BJ (cell line): ENCODE data around the gene PROSER2. TPM values are rescaled to one million over a fixed set of nuclear protein-coding genes. Genes with fewer than 3 reads are reported as not detected.

Source experiments
- CTCF ChIA-PET: fragments of 350-600 bp; formaldehyde crosslinking; extraction: SDS; loops from one replicate; lab custom pipeline; 2021; ENCODE audit warnings: antibody characterized with exemption, inconsistent platforms; lab: Yijun Ruan, JAX
- POLR2A ChIA-PET: fragments of 300-600 bp; sonication (Branson Sonifier 250); formaldehyde crosslinking; extraction: SDS; loops from one replicate; lab custom pipeline; 2021; ENCODE audit warnings: antibody characterized with exemption; lab: Charles Lee
- DNase-seq: peaks from one replicate; pipeline ENCODE4 v3.0.0-alpha.2; 2011; ENCODE audit warnings: low read depth
- H3K27me3 ChIP-seq: 2 replicates; pipeline ENCODE4 v1.6.0; 2011; ENCODE audit warnings: low read length; ENCODE audit not compliant: control insufficient read depth, insufficient read depth
- H3K36me3 ChIP-seq: 2 replicates; pipeline ENCODE4 v1.5.1; 2011; ENCODE audit warnings: low read length; ENCODE audit not compliant: control insufficient read depth, insufficient read depth
- H3K4me3 ChIP-seq: 2 replicates; pipeline ENCODE4 v1.5.1; 2011; ENCODE audit warnings: low read depth, mild to moderate bottlenecking, control low read depth, low read length
- CTCF ChIP-seq: IDR thresholded peaks from 2 replicates; pipeline ENCODE4 v1.5.1; 2011; ENCODE audit warnings: low read depth, mild to moderate bottlenecking, control low read depth, inconsistent platforms, low read length, moderate library complexity; ENCODE audit not compliant: insufficient read depth
- polyA minus RNA-seq: library from RNA; depleted of rRNA, polyadenylated mRNA; stranded (reverse); fragments of >200 nt; gene quantifications from 2 replicates; pipeline ENCODE4 v1.2.3, GENCODE V29; 2011; rRNA and poly(A)+ RNA removed
- polyA plus RNA-seq: library from polyadenylated mRNA; depleted of rRNA; stranded (reverse); fragments of >200 nt; gene quantifications from 2 replicates; pipeline ENCODE4 v1.2.3, GENCODE V29; 2011; rRNA removed

PROSER2 gene
- polyA plus RNA-seq (1.2 TPM in 2 replicates), polyA minus RNA-seq (0.62 TPM in 2 replicates)

GRCh38 chr10:11823122-11823988 is at the start of gene PROSER2:
PROSER2 (plus strand) TSS chr10:11823356; CDS start chr10:11852078, 28,722 bp downstream.
- Histone ChIP-seq H3K36me3 (no peaks in the 10 kb centered on the region), H3K4me3 (peak within 1 kb of the TSS; percentile 76), H3K27me3 (no peaks in the 10 kb centered on the region; the same call in 1 of the 2 replicates)
- TF ChIP-seq CTCF, result no peak
- no peak for DNase-seq
- ChIA-PET CTCF (no interaction called here), POLR2A (no interaction called here)

GRCh38 chr10:11773761-11774441 is 49.3 kb upstream of the PROSER2 start:
- Histone ChIP-seq H3K4me3 (no peak overlapping the region), H3K36me3 (no peaks in the 10 kb centered on the region), H3K27me3 (peaks cover 18% of the 10 kb centered on the region)
- ChIA-PET CTCF (interaction anchor here (0.6 to 5.9 kb wide), 6 partner anchors 9 to 538 kb away, joined by 3 to 33 read pairs (median 3); no protein-coding TSS in a partner anchor), POLR2A (no interaction called here)
- DNase-seq, result no peak
- no peak for TF ChIP-seq CTCF

GRCh38 chr10:11775412-11775811 is 47.7 kb upstream of the PROSER2 start:
- no peak for DNase-seq
- ChIA-PET POLR2A (no interaction called here), CTCF (interaction anchor here (0.7 to 5.9 kb wide), 2 partner anchors 16 to 211 kb away, joined by 3 to 33 read pairs; no protein-coding TSS in a partner anchor)
- no peaks in the 10 kb centered on the region for H3K36me3 ChIP-seq
- H3K4me3 ChIP-seq, result no peak overlapping the region
- no peak for TF ChIP-seq CTCF
- H3K27me3 ChIP-seq, result peaks cover 18% of the 10 kb centered on the region

- Histone ChIP-seq H3K4me3 (no peak overlapping the region), H3K36me3 (no peaks in the 10 kb centered on the region), H3K27me3 (peaks cover 18% of the 10 kb centered on the region)
- no peak for DNase-seq
- ChIA-PET POLR2A (no interaction called here), CTCF (interaction anchor here (0.9 to 5.9 kb wide), 2 partner anchors 17 to 46 kb away, joined by 4 to 33 read pairs; no protein-coding TSS in a partner anchor)
- no peak for TF ChIP-seq CTCF
Observed at GRCh38 chr10:11776080-11776479, 47.1 kb upstream of the PROSER2 start.

- H3K36me3 ChIP-seq, result no peaks in the 10 kb centered on the region
- H3K4me3 ChIP-seq, result no peak overlapping the region
- H3K27me3 ChIP-seq, result peaks cover 2% of the 10 kb centered on the region; the same call in 1 of the 2 replicates
- ChIA-PET POLR2A (no interaction called here), CTCF (interaction anchor here (0.6 to 2.8 kb wide), 5 partner anchors 12 to 206 kb away, joined by 3 to 30 read pairs (median 4); no protein-coding TSS in a partner anchor)
- TF ChIP-seq CTCF, result no peak
- no peak for DNase-seq
Observed at GRCh38 chr10:11781114-11781513, 42.0 kb upstream of the PROSER2 start.
